IMR-90 (cell line): ENCODE measurements around the gene RAP1A. TPM values are rescaled to one million over a fixed set of nuclear protein-coding genes. Genes with fewer than 3 reads are reported as not detected.
"Not testable (repeated sequence)": the region's sequence is repeated elsewhere in the genome, so short reads cannot be mapped to it uniquely, and the experiment has no call there.

Experiments
- ATAC-seq: fragments of 200-7000 bp; cut with Tn5 transposase; 2 replicates; pipeline ENCODE4 v1.9.1; 2020; ENCODE audit warnings: low read depth, mild to moderate bottlenecking, moderate library complexity
- BruUV-seq: library from RNA; stranded (reverse); fragments of 400-500 nt; replicated peaks from 2 replicates; lab custom pipeline; 2021; lab: Mats Ljungman, UMichigan
- CTCF ChIA-PET: fragments of 300-600 bp; formaldehyde crosslinking; extraction: SDS; loops from one replicate; lab custom pipeline; 2021; ENCODE audit warnings: antibody characterized with exemption; lab: Yijun Ruan, JAX
- POLR2A ChIA-PET: fragments of 300-600 bp; sonication (Branson Sonifier 250); formaldehyde crosslinking; loops from one replicate; lab custom pipeline; 2022; ENCODE audit warnings: antibody characterized with exemption; ENCODE audit not compliant: unreplicated experiment; lab: Charles Lee
- DNase-seq: peaks from one replicate; pipeline ENCODE4 v3.0.0; 2013
- H2AFZ ChIP-seq: replicated peaks from 2 replicates; pipeline ENCODE3; 2013; ENCODE audit warnings: low read length, mild to moderate bottlenecking; ENCODE audit not compliant: poor library complexity
- H2AK5ac ChIP-seq: 2 replicates; pipeline ENCODE4 v1.6.1; 2013; ENCODE audit warnings: low read depth, low read length, inconsistent platforms
- H2AK9ac ChIP-seq: replicated peaks from 2 replicates; pipeline ENCODE3; 2013; ENCODE audit warnings: mild to moderate bottlenecking, low read depth, low read length, moderate library complexity; ENCODE audit not compliant: poor library complexity
- H2BK120ac ChIP-seq: 2 replicates; pipeline ENCODE4 v1.6.1; 2013; ENCODE audit warnings: low read depth, low read length, inconsistent platforms
- H2BK15ac ChIP-seq: 3 replicates; pipeline ENCODE4 v1.6.1; 2013; ENCODE audit warnings: low read depth, low read length, inconsistent platforms
- H2BK20ac ChIP-seq: 2 replicates; pipeline ENCODE4 v1.6.1; 2013; ENCODE audit warnings: low read depth, mild to moderate bottlenecking, inconsistent platforms, low read length, moderate library complexity
- H2BK5ac ChIP-seq: 2 replicates; pipeline ENCODE4 v1.6.1; 2013; ENCODE audit warnings: mild to moderate bottlenecking, low read depth, low read length, inconsistent platforms; ENCODE audit not compliant: poor library complexity, severe bottlenecking
- H3K14ac ChIP-seq: replicated peaks from 2 replicates; pipeline ENCODE4 v1.6.1; 2013; ENCODE audit warnings: low read depth, low read length, inconsistent platforms
- H3K18ac ChIP-seq: 2 replicates; pipeline ENCODE4 v1.6.1; 2013; ENCODE audit warnings: low read depth, low read length, control low read depth
- H3K23ac ChIP-seq: 2 replicates; pipeline ENCODE4 v1.6.1; 2013; ENCODE audit warnings: low read depth, low read length, inconsistent platforms
- H3K27ac ChIP-seq: 2 replicates; pipeline ENCODE4 v1.5.1; 2013; ENCODE audit warnings: mild to moderate bottlenecking, control low read depth, low read length; ENCODE audit not compliant: insufficient read depth
- H3K27me3 ChIP-seq: 2 replicates; pipeline ENCODE4 v1.6.1; 2013; ENCODE audit warnings: low read length; ENCODE audit not compliant: control insufficient read depth, insufficient read depth
- H3K36me3 ChIP-seq: 2 replicates; pipeline ENCODE4 v1.6.1; 2013; ENCODE audit warnings: low read length, mixed read lengths; ENCODE audit not compliant: control insufficient read depth, insufficient read depth
- H3K4ac ChIP-seq: 2 replicates; pipeline ENCODE4 v1.6.1; 2013; ENCODE audit warnings: low read depth, low read length, inconsistent platforms
- H3K4me1 ChIP-seq: 2 replicates; pipeline ENCODE4 v1.6.1; 2013; ENCODE audit warnings: low read length, mixed read lengths; ENCODE audit not compliant: control insufficient read depth, insufficient read depth
- H3K4me2 ChIP-seq: 2 replicates; pipeline ENCODE4 v1.6.1; 2013; ENCODE audit warnings: low read depth, mild to moderate bottlenecking, control low read depth, low read length, moderate library complexity
- H3K4me3 ChIP-seq: 2 replicates; pipeline ENCODE4 v1.5.1; 2013; ENCODE audit warnings: low read depth, mild to moderate bottlenecking, control low read depth, low read length, moderate library complexity; ENCODE audit not compliant: insufficient read depth
- H3K56ac ChIP-seq: 2 replicates; pipeline ENCODE4 v1.6.1; 2013; ENCODE audit warnings: low read length, inconsistent platforms; ENCODE audit not compliant: insufficient read depth; ENCODE audit errors: extremely low read depth
- H3K79me1 ChIP-seq, 2 experiments: 2 replicates each; pipeline ENCODE4 v1.6.1; 2013; ENCODE audit warnings: low read length in 2 of 2, inconsistent platforms in 1 of 2, low read depth in 1 of 2
- H3K9ac ChIP-seq: 2 replicates; pipeline ENCODE4 v1.6.1; 2013; ENCODE audit warnings: low read depth, low read length, control low read depth
- H3K9me1 ChIP-seq: 2 replicates; pipeline ENCODE4 v1.6.1; 2013; ENCODE audit warnings: low read length, inconsistent platforms; ENCODE audit not compliant: insufficient read depth
- H3K9me3 ChIP-seq: 2 replicates; pipeline ENCODE4 v1.6.1; 2013; ENCODE audit warnings: low read length; ENCODE audit not compliant: control insufficient read depth, insufficient read depth
- H4K20me1 ChIP-seq: 2 replicates; pipeline ENCODE4 v1.6.1; 2013; ENCODE audit warnings: low read length, inconsistent platforms; ENCODE audit not compliant: insufficient read depth
- H4K5ac ChIP-seq: 2 replicates; pipeline ENCODE4 v1.6.1; 2013; ENCODE audit warnings: mild to moderate bottlenecking, low read depth, low read length, control low read depth
- H4K8ac ChIP-seq, 2 experiments: 2 replicates each; pipeline ENCODE4 v1.6.1; 2013; ENCODE audit warnings: low read depth in 2 of 2, low read length in 2 of 2, control low read depth in 1 of 2, inconsistent platforms in 1 of 2
- H4K91ac ChIP-seq: 2 replicates; pipeline ENCODE4 v1.6.1; 2013; ENCODE audit warnings: low read depth, low read length, inconsistent platforms; ENCODE audit not compliant: insufficient read depth
- BHLHE40 ChIP-seq: fragments of 150-350 bp; IDR thresholded peaks from 2 replicates; pipeline ENCODE4 v1.6.1; 2016; ENCODE audit warnings: mild to moderate bottlenecking, low read depth, low read length
- ELK1 ChIP-seq: fragments of 150-350 bp; IDR thresholded peaks from 2 replicates; pipeline ENCODE4 v1.6.1; 2016; ENCODE audit warnings: low read depth, mild to moderate bottlenecking, low read length, moderate library complexity, borderline replicate concordance
- MAFK ChIP-seq: IDR thresholded peaks from 2 replicates; pipeline ENCODE4 v1.6.1; 2012; ENCODE audit warnings: low read depth, low read length, improper control_type of control experiment
- MXI1 ChIP-seq: IDR thresholded peaks from 2 replicates; pipeline ENCODE4 v1.6.1; 2012; ENCODE audit warnings: low read depth, mild to moderate bottlenecking, low read length, moderate library complexity, borderline replicate concordance
- POLR2A ChIP-seq: IDR thresholded peaks from 2 replicates; pipeline ENCODE4 v1.6.1; 2012; ENCODE audit warnings: mild to moderate bottlenecking, low read depth, low read length
- WGBS, 2 experiments: methylation state at CpG; one replicate each; pipeline versions ENCODE4 v1.1.5 to v1.1.7; 2013; ENCODE audit warnings: missing lambda C conversion rate in 2 of 2; ENCODE audit not compliant: insufficient read length in 1 of 2; ENCODE audit errors: extremely low coverage in 2 of 2; 5-methylcytosine and 5-hydroxymethylcytosine counted together
- dilution Hi-C: fragments of 300-500 bp; cut with HindIII; formaldehyde crosslinking; loops from one replicate; pipeline ENCODE4 v1.14.3; 2018; ENCODE audit warnings: low sequenced_read_pairs; ENCODE audit not compliant: unreplicated experiment
- in situ Hi-C: fragments of 300-500 bp; cut with MboI; formaldehyde crosslinking; loops from 3 replicates; pipeline ENCODE4 v1.14.3; 2019; ENCODE audit warnings: low sequenced_read_pairs, inconsistent platforms, mixed read lengths
- intact Hi-C: fragments of 100-400 bp; cut with micrococcal nuclease; formaldehyde crosslinking; loops from 2 replicates; pipeline ENCODE4 v1.10.0; 2022
- polyA plus RNA-seq, 3 experiments: library from polyadenylated mRNA; depleted of rRNA; stranded (reverse); fragments of >200 nt; gene quantifications; 2 replicates each; pipeline ENCODE4 v1.2.3, GENCODE V29; 2012; ENCODE audit warnings: low replicate concordance in 1 of 3
- total RNA-seq: library from RNA; depleted of rRNA; stranded (reverse); fragments of >200 nt; gene quantifications from 2 replicates; pipeline ENCODE4 v1.2.3, GENCODE V29; 2012

Gene RAP1A
- total and polyA plus RNA-seq, 2 of the 4 experiments (the other 2 are of a cell fraction): 18.1 to 43.6 TPM

- H2BK20ac ChIP-seq: no peak overlapping the region
- H2AK5ac ChIP-seq: no peak overlapping the region
- H3K18ac ChIP-seq: no peak overlapping the region
- H2AK9ac ChIP-seq: peak overlapping the region; percentile 73
- H3K4me3 ChIP-seq: peak overlapping the region; percentile 65
- peak overlapping the region; percentile 97 for H2AFZ ChIP-seq
- no TSS peak for BruUV-seq
- in situ Hi-C loops (no loop called here), dilution Hi-C loops (no loop called here), intact Hi-C loops (no loop called here)
- H3K9me1 ChIP-seq: peaks cover 46% of the 10 kb centered on the region
- DNase-seq: peak; percentile 52
- no peak overlapping the region for H4K5ac ChIP-seq
- H3K14ac ChIP-seq: no peak overlapping the region
- ChIA-PET POLR2A (no interaction called here), CTCF (interaction anchor here (1.1 kb wide), 1 partner anchor 14 kb away, joined by 6 read pairs; no protein-coding TSS in a partner anchor)
- peaks cover 37% of the 10 kb centered on the region for H3K4me1 ChIP-seq
- peak overlapping the region; percentile 47 for H4K91ac ChIP-seq
- H4K8ac ChIP-seq: peak overlapping the region; percentile 14 to 68; a peak in 2 of 4 replicates
- H3K79me1 ChIP-seq: peaks cover 11 to 40% of the 10 kb centered on the region in 2 experiments; a peak in 2 of 4 replicates
- H2BK120ac ChIP-seq: peak overlapping the region; percentile 59; the same call in 1 of the 2 replicates
- no peak for TF ChIP-seq MAFK
- no peak for TF ChIP-seq ELK1
- no peak for TF ChIP-seq BHLHE40
- no peak for TF ChIP-seq POLR2A
- TF ChIP-seq MXI1: no peak
- peak overlapping the region; percentile 43; the same call in 1 of the 2 replicates for H3K9ac ChIP-seq
- peaks cover 13% of the 10 kb centered on the region; the same call in 1 of the 2 replicates for H4K20me1 ChIP-seq
- H3K4me2 ChIP-seq: peak overlapping the region; percentile 94
- H3K27ac ChIP-seq: no peak overlapping the region
- H3K4ac ChIP-seq: peak overlapping the region; percentile 64
- peak overlapping the region; percentile 70; the same call in 1 of the 2 replicates for H3K23ac ChIP-seq
- no peaks in the 10 kb centered on the region for H3K36me3 ChIP-seq
- H2BK15ac ChIP-seq: peak overlapping the region; percentile 20; the same call in 1 of the 3 replicates
- ATAC-seq: peak; percentile 5
- 15% methylated on average over 30 of the region's 63 CpGs; no CpG with 5 or more reads in 1 of the 2 experiments for WGBS, 2 experiments
- no peak overlapping the region for H2BK5ac ChIP-seq
- H3K9me3 ChIP-seq: no peaks in the 10 kb centered on the region
- H3K27me3 ChIP-seq: no peaks in the 10 kb centered on the region
- H3K56ac ChIP-seq: peak overlapping the region; percentile 4; the same call in 1 of the 2 replicates
These were observed 120.6 kb downstream of the RAP1A start for GRCh38 chr1:111739925-111740765.

- in situ Hi-C loops, H2AK9ac ChIP-seq, H3K14ac ChIP-seq, dilution Hi-C loops, H3K9me3 ChIP-seq, H4K8ac ChIP-seq, H2BK120ac ChIP-seq, ATAC-seq, H4K20me1 ChIP-seq, H2AK5ac ChIP-seq, H3K4me3 ChIP-seq, H3K27ac ChIP-seq, H3K27me3 ChIP-seq, BruUV-seq, H3K36me3 ChIP-seq, H3K9ac ChIP-seq, DNase-seq, H3K56ac ChIP-seq, POLR2A ChIA-PET, H2BK15ac ChIP-seq, H3K23ac ChIP-seq, H2BK5ac ChIP-seq, H3K18ac ChIP-seq, H3K4me2 ChIP-seq, H4K5ac ChIP-seq, intact Hi-C loops, H4K91ac ChIP-seq, H2AFZ ChIP-seq: not testable (repeated sequence)
- Histone ChIP-seq H3K79me1 (peaks cover 5 to 19% of the 10 kb centered on the region in 2 experiments; a peak in 2 of 4 replicates), H2BK20ac (0 out of 2 replicates have a peak overlapping the region, but pooled peaks have one; percentile 92), H3K9me1 (peaks cover 40% of the 10 kb centered on the region), H3K4ac (0 out of 2 replicates have a peak overlapping the region, but pooled peaks have one; percentile 87), H3K4me1 (peaks cover 22% of the 10 kb centered on the region)
- CTCF ChIA-PET: interaction anchor here (2.5 kb wide), 1 partner anchor 28 kb away, joined by 13 read pairs; no protein-coding TSS in a partner anchor
- 80% methylated on average over 1 of the region's 14 CpGs; no CpG with 5 or more reads in 1 of the 2 experiments for WGBS, 2 experiments
These were observed 122.7 kb downstream of the RAP1A start for GRCh38 chr1:111742292-111742691.
